Measurements from ENCODE around the gene FRMD3.

- TF ChIP-seq, protein P1, sequence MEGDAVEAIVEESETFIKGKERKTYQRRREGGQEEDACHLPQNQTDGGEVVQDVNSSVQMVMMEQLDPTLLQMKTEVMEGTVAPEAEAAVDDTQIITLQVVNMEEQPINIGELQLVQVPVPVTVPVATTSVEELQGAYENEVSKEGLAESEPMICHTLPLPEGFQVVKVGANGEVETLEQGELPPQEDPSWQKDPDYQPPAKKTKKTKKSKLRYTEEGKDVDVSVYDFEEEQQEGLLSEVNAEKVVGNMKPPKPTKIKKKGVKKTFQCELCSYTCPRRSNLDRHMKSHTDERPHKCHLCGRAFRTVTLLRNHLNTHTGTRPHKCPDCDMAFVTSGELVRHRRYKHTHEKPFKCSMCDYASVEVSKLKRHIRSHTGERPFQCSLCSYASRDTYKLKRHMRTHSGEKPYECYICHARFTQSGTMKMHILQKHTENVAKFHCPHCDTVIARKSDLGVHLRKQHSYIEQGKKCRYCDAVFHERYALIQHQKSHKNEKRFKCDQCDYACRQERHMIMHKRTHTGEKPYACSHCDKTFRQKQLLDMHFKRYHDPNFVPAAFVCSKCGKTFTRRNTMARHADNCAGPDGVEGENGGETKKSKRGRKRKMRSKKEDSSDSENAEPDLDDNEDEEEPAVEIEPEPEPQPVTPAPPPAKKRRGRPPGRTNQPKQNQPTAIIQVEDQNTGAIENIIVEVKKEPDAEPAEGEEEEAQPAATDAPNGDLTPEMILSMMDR (IDR thresholded peaks at IDR 0.05 in 8 of 11, conservative IDR thresholded peaks at IDR 0.05 in 3 of 11) = no peak
- TF ChIP-seq POLR2AphosphoS5 (IDR thresholded peaks at IDR 0.05) = no peak
Measured at GRCh38 chr9:83468821-83469220, 69.4 kb downstream of the FRMD3 start.
